PC-9 (cell line): ENCODE results near the gene NRG4.

Experiments used
- EZH2 ChIP-seq: fragments of 200-600 bp; sonication (generic); IDR thresholded peaks from 2 replicates; pipeline ENCODE4 v1.8.0; 2017; ENCODE audit warnings: antibody characterized with exemption, low read depth
- TF ChIP-seq, protein P1 (sequence below): fragments of 200-600 bp; sonication (generic); conservative IDR thresholded peaks from 2 replicates; pipeline ENCODE4 v1.6.1; 2017; ENCODE audit warnings: mixed run types, antibody characterized with exemption, mild to moderate bottlenecking, moderate library complexity

DNA sequence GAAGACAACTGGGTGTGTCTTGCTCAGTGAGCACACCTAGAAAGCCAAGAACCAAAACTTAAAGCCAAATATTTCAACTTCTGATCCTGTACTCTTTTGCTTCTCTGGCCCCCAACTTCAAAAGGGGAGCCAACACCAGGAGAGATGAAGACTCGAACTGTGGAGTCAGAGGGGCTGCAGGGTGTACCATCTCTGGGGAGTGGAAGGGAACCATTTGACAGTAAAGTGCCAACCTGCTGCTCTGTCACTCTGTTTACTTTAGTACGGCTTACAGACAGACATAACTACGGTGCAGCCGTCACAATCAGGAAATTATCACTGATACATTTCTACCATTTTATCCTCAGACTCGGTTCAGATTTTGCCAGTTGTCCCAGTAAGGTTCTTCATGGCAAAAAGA lies 107.0 kb downstream of the NRG4 start:
- no peak for TF ChIP-seq EZH2
- TF ChIP-seq, protein P1, sequence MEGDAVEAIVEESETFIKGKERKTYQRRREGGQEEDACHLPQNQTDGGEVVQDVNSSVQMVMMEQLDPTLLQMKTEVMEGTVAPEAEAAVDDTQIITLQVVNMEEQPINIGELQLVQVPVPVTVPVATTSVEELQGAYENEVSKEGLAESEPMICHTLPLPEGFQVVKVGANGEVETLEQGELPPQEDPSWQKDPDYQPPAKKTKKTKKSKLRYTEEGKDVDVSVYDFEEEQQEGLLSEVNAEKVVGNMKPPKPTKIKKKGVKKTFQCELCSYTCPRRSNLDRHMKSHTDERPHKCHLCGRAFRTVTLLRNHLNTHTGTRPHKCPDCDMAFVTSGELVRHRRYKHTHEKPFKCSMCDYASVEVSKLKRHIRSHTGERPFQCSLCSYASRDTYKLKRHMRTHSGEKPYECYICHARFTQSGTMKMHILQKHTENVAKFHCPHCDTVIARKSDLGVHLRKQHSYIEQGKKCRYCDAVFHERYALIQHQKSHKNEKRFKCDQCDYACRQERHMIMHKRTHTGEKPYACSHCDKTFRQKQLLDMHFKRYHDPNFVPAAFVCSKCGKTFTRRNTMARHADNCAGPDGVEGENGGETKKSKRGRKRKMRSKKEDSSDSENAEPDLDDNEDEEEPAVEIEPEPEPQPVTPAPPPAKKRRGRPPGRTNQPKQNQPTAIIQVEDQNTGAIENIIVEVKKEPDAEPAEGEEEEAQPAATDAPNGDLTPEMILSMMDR = no peak
